Caco-2 (cell line): ENCODE data around the gene SDK2. TPM values are rescaled to one million over a fixed set of nuclear protein-coding genes. Genes with fewer than 3 reads are reported as not detected.

ENCODE experiments used
- BruUV-seq: library from RNA; stranded (reverse); fragments of 400-500 nt; replicated peaks from 2 replicates; lab custom pipeline; 2021; lab: Mats Ljungman, UMichigan
- CTCF ChIA-PET: fragments of 300-600 bp; sonication (Branson Sonifier 250); formaldehyde crosslinking; loops from one replicate; lab custom pipeline; 2022; ENCODE audit warnings: antibody characterized with exemption; lab: Charles Lee
- POLR2A ChIA-PET: fragments of 300-600 bp; sonication (Branson Sonifier 250); formaldehyde crosslinking; loops from one replicate; lab custom pipeline; 2022; ENCODE audit warnings: antibody characterized with exemption; lab: Charles Lee
- DNase-seq, 2 experiments: peaks; one replicate each; pipeline versions ENCODE4 v3.0.0 to v3.0.0-alpha.2; 2020 to 2022
- H3K27me3 ChIP-seq: replicated peaks from 2 replicates; pipeline ENCODE4 v1.6.0; 2011; ENCODE audit warnings: low read length; ENCODE audit not compliant: control insufficient read depth, insufficient read depth
- H3K36me3 ChIP-seq: 2 replicates; pipeline ENCODE4 v1.5.1; 2011; ENCODE audit warnings: low read length; ENCODE audit not compliant: control insufficient read depth, insufficient read depth
- H3K4me1 ChIP-seq: fragments of 250-450 bp; sonication (Bioruptor Pico); 2 replicates; pipeline ENCODE4 v1.5.1; 2020; ENCODE audit warnings: mild to moderate bottlenecking
- H3K4me3 ChIP-seq: 2 replicates; pipeline ENCODE4 v1.5.1; 2011; ENCODE audit warnings: low read depth, mild to moderate bottlenecking, control low read depth, low read length
- H3K9me3 ChIP-seq: fragments of 250-450 bp; sonication (Bioruptor Pico); 2 replicates; pipeline ENCODE4 v1.5.1; 2020; ENCODE audit warnings: mild to moderate bottlenecking, moderate library complexity
- H3K27ac Mint-ChIP-seq: one replicate; pipeline ENCODE4 v1.8.0; 2022; ENCODE audit warnings: mixed read lengths; ENCODE audit not compliant: unreplicated experiment
- H3K27me3 Mint-ChIP-seq: one replicate; pipeline ENCODE4 v1.8.0; 2022; ENCODE audit warnings: mixed read lengths; ENCODE audit not compliant: insufficient read depth, unreplicated experiment
- H3K36me3 Mint-ChIP-seq: one replicate; pipeline ENCODE4 v1.8.0; 2022; ENCODE audit warnings: mild to moderate bottlenecking, mixed read lengths; ENCODE audit not compliant: insufficient read depth, unreplicated experiment
- H3K4me1 Mint-ChIP-seq: one replicate; pipeline ENCODE4 v1.8.0; 2022; ENCODE audit warnings: low read depth, mixed read lengths; ENCODE audit not compliant: unreplicated experiment
- H3K4me3 Mint-ChIP-seq: one replicate; pipeline ENCODE4 v1.8.0; 2022; ENCODE audit warnings: mild to moderate bottlenecking, moderate library complexity, mixed read lengths; ENCODE audit not compliant: unreplicated experiment
- H3K9me3 Mint-ChIP-seq: one replicate; pipeline ENCODE4 v1.8.0; 2022; ENCODE audit warnings: mixed read lengths; ENCODE audit not compliant: unreplicated experiment
- intact Hi-C: fragments of 100-400 bp; cut with micrococcal nuclease; formaldehyde crosslinking; loops from one replicate; pipeline ENCODE4 v1.10.0; 2022; ENCODE audit not compliant: unreplicated experiment
- total RNA-seq: library from RNA; stranded (reverse); gene quantifications from 2 replicates; pipeline ENCODE4 v1.2.3, GENCODE V29; 2022
- TF ChIP-seq, protein P1 (sequence below), 2 experiments: fragments of 200-600 bp in 1 of 2; IDR thresholded peaks; 1 replicate in 1 of 2; 2 replicates in 1 of 2; pipeline versions ENCODE4 v1.5.1 to v1.8.0; 2011 to 2022; ENCODE audit warnings: antibody characterized with exemption in 1 of 2, control low read depth in 1 of 2, inconsistent platforms in 1 of 2, low read depth in 1 of 2, low read length in 1 of 2, mild to moderate bottlenecking in 1 of 2, moderate library complexity in 1 of 2; ENCODE audit not compliant: insufficient read depth in 1 of 2, severe bottlenecking in 1 of 2, unreplicated experiment in 1 of 2

SDK2 gene
- total RNA-seq, 1 experiment from 2014 or later = 0.09 TPM

- Histone ChIP-seq H3K4me1 (no peaks in the 10 kb centered on the region), H3K9me3 (no peaks in the 10 kb centered on the region), H3K36me3 (no peaks in the 10 kb centered on the region), H3K27me3 (no peaks in the 10 kb centered on the region; the same call in none of the 2 replicates), H3K4me3 (no peak overlapping the region)
- TF ChIP-seq, protein P1, sequence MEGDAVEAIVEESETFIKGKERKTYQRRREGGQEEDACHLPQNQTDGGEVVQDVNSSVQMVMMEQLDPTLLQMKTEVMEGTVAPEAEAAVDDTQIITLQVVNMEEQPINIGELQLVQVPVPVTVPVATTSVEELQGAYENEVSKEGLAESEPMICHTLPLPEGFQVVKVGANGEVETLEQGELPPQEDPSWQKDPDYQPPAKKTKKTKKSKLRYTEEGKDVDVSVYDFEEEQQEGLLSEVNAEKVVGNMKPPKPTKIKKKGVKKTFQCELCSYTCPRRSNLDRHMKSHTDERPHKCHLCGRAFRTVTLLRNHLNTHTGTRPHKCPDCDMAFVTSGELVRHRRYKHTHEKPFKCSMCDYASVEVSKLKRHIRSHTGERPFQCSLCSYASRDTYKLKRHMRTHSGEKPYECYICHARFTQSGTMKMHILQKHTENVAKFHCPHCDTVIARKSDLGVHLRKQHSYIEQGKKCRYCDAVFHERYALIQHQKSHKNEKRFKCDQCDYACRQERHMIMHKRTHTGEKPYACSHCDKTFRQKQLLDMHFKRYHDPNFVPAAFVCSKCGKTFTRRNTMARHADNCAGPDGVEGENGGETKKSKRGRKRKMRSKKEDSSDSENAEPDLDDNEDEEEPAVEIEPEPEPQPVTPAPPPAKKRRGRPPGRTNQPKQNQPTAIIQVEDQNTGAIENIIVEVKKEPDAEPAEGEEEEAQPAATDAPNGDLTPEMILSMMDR (IDR thresholded peaks at IDR 0.05; ENCODE audit: insufficient read depth in 1 of 2, low read depth in 1 of 2, low read length in 1 of 2, severe bottlenecking in 1 of 2, unreplicated experiment in 1 of 2) = no peak
- ChIA-PET CTCF (interaction anchor here (1.5 kb wide), 1 partner anchor 11 kb away, joined by 3 read pairs; no protein-coding TSS in a partner anchor), POLR2A (no interaction called here)
- Mint-ChIP-seq H3K36me3 (no peaks in the 10 kb centered on the region), H3K9me3 (no peaks in the 10 kb centered on the region), H3K4me1 (no peaks in the 10 kb centered on the region), H3K27me3 (peaks cover 17% of the 10 kb centered on the region), H3K4me3 (no peak overlapping the region), H3K27ac (no peak overlapping the region)
- no TSS peak for BruUV-seq
- no peak for DNase-seq
- intact Hi-C loops = no loop called here
Observed at GRCh38 chr17:73635101-73635817, 9.0 kb downstream of the SDK2 start.

GRCh38 chr17:73634629-73635028, 9.6 kb downstream of the SDK2 start:
- intact Hi-C loops = no loop called here

GRCh38 chr17:73633736-73634135, 10.5 kb downstream of the SDK2 start:
- Mint-ChIP-seq H3K9me3 (no peaks in the 10 kb centered on the region), H3K4me1 (no peaks in the 10 kb centered on the region), H3K27me3 (peaks cover 17% of the 10 kb centered on the region), H3K27ac (no peak overlapping the region), H3K4me3 (no peak overlapping the region), H3K36me3 (no peaks in the 10 kb centered on the region)
- no TSS peak for BruUV-seq
- Histone ChIP-seq H3K9me3 (no peaks in the 10 kb centered on the region), H3K36me3 (no peaks in the 10 kb centered on the region), H3K4me3 (no peak overlapping the region), H3K4me1 (peaks cover 8% of the 10 kb centered on the region; the same call in 1 of the 2 replicates), H3K27me3 (no peaks in the 10 kb centered on the region; the same call in none of the 2 replicates)
- no peak for DNase-seq
- TF ChIP-seq, protein P1 (IDR thresholded peaks at IDR 0.05; ENCODE audit: insufficient read depth in 1 of 2, low read depth in 1 of 2, low read length in 1 of 2, severe bottlenecking in 1 of 2, unreplicated experiment in 1 of 2) = no peak
- CTCF ChIA-PET = no interaction called here
- intact Hi-C loops = no loop called here
- POLR2A ChIA-PET = no interaction called here

More at GRCh38 chr17:73634629-73635028, 9.6 kb downstream of the SDK2 start:
- no peak overlapping the region for H3K27ac Mint-ChIP-seq
- DNase-seq = no peak
- ChIA-PET CTCF (no interaction called here), POLR2A (no interaction called here)
- no peaks in the 10 kb centered on the region for H3K36me3 Mint-ChIP-seq
- no peaks in the 10 kb centered on the region for H3K9me3 Mint-ChIP-seq
- TF ChIP-seq, protein P1 (IDR thresholded peaks at IDR 0.05; ENCODE audit: insufficient read depth in 1 of 2, low read depth in 1 of 2, low read length in 1 of 2, severe bottlenecking in 1 of 2, unreplicated experiment in 1 of 2) = no peak
- no peaks in the 10 kb centered on the region; the same call in none of the 2 replicates for H3K27me3 ChIP-seq
- H3K4me3 ChIP-seq = no peak overlapping the region
- H3K9me3 ChIP-seq = no peaks in the 10 kb centered on the region
- no peaks in the 10 kb centered on the region; the same call in 1 of the 2 replicates for H3K4me1 ChIP-seq
- H3K27me3 Mint-ChIP-seq = peaks cover 17% of the 10 kb centered on the region
- H3K36me3 ChIP-seq = no peaks in the 10 kb centered on the region
- BruUV-seq = no TSS peak
- H3K4me3 Mint-ChIP-seq = no peak overlapping the region
- H3K4me1 Mint-ChIP-seq = no peaks in the 10 kb centered on the region
